HG03439 (cell line): ENCODE results near the gene PAX8.

Source experiments
- ATAC-seq: cut with Tn5 transposase; IDR thresholded peaks from one replicate; pipeline ENCODE4 v1.9.1; 2021; ENCODE audit warnings: mild to moderate bottlenecking, moderate library complexity; ENCODE audit not compliant: unreplicated experiment

PAX8 gene

GRCh38 chr2:113186433-113186796, 92.3 kb downstream of the PAX8 start:
- no peak for ATAC-seq

- no peak for ATAC-seq
Measured at GRCh38 chr2:113185664-113186432, 92.9 kb downstream of the PAX8 start.

DNA sequence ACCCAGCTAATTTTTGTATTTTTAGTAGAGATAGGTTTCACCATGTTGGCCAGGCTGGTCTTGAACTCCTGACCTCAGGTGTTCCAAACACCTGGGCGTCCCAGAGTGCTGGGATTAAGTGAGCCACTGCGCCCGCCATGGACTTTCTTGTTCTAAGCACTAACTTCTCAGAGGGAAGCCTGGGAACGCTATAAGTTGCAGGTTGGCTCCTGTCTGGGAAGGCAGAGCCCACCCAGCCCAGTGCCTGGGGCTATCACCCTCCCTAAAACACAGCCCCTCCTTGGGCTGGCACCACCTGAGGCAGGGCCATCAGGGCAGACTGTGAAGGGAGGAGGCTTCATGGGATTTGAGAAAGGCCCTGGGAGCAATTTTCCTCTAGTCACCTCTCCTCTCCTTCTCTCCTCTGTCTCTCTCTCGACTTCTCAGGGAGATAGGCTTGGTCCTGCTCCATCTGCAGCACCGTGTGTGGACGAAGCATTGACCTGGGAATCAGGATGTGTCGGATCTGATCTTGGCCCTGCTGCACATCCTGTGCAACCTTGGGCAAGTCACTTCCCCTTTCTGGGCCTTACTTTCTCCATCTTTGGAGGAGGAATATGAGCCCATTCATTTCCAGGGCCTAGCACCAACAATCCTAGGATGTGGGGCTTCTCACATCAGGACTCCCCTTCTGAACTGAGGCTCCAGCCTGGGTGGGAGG, 94.0 kb downstream of the PAX8 start:
- no peak for ATAC-seq

GRCh38 chr2:113183703-113184102, 95.0 kb downstream of the PAX8 start:
- no peak for ATAC-seq

DNA sequence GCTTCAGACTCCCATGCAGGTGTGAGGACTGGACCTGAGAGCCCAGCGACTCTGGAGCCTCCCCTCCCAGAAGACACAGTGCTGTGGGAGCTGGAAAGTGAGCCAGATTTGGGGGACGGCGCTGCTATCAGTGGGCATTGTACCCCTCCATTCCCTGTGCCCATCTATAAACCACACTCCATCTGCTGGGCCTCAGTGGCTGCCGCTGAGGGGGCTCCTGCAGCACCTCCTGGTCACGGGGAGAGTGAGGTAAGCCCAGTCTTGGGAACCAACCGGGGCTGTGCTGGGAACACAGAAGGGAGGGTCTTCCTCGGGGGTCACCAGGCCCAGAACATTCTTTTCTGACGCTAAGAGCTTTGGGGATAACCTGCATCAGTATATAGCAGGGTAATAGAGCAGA, 95.5 kb downstream of the PAX8 start:
- no peak for ATAC-seq

DNA sequence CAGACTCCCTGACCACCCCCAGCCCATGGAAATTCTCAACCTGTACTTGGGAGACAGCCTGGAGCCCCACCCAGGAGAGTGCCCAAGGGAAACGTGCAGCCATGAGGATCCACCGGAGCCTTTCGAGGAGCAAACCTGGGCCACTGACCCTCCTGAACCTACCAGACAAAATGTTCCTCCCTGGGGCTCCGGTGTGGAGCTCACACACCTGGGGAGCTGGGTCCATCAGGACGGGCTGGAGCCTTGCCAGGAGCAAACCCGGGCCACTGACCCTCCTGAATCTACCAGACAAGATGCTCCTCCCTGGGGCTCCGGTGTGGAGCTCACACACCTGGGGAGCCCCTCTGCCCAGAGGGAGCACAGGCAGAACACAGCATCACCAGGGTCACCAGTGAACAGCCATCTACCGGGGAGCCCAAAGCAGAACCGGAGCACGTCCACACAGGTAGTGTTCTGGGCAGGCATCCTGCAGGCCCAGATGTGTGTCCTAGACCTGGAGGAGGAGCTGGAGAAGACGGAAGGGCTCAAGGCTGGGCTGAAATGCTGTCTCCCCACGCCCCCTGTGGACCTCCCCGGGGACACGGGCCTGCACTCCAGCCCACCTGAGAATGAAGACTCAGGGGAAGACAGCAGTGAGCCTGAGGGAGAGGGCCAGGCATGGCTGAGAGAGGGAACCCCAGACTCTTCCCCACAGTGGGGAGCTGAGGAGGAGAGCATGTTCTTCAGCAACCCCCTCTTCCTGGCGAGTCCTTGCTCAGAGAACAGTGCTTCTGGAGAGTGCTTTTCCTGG, 96.1 kb downstream of the PAX8 start:
- no peak for ATAC-seq

- ATAC-seq, result no peak
Measured at GRCh38 chr2:113181258-113182051, 97.3 kb downstream of the PAX8 start.

DNA sequence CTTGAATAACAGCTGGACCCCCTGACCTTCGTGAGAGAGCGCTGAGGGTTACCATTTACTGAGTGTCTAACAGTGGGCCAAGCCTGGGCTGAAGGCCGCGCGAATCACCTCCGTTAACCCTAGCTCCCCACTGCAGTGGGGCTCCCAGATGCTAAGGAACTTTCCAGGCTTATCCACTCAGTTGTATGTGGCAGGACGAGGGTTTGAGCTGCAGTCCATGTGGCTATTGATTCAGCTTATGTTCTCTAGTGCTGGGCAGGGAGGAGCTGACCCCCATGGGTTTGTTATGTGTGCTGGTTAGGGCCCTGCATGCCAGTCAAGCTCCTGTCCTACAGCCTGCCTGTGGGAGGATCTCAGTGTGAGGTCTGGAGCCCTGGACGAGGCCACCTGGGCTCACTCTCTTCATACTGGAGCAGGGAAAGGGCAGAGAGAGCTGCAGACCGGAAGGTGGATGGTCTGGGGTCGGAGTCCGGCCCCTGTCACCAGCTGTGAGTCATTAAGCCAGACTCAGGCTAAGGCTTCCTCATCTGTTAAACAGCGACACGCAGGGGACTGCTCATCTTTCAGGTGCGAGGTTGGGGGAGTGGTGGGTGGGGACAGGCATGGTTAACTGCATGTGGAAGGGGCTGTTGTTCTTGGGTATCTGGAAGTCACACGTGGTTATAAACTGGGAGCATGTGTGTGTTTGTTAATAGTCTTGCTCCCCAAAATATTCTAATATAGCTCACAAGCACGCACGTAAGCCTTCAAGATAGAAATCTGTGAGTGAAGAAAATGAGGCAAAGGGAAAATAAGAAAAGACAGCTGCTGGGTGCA, 98.4 kb downstream of the PAX8 start:
- no peak for ATAC-seq

DNA sequence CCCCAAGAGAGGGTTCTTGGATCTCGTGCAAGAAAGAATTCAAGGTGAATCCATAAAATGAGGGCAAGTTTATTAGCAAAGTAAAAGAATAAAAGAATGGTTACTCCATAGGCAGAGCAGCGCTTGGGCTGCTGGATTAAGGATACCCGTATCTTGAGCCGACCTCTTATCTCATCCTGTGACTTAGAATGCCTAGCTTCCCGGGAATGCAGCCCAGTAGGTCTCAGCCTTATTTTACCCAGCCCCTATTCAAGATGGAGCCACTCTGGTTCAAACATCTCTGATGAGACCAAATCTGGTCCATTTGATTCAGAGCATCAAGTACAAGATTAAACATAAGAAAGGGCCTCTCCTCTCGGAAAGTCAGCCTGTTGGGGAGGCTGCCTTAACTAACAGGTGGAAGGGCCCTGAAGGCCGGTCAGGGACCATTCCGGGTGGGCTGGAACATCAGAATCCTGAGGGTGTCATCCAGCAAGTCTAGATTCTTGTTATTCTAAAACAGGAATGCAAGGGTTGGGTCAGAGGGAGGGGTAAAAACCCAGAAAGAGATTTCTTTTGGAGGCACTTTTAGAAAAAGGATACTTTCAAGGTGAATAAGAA, 99.2 kb downstream of the PAX8 start:
- ATAC-seq, result no peak

- ATAC-seq, result no peak
Measured at GRCh38 chr2:113178891-113179290, 99.8 kb downstream of the PAX8 start.

DNA sequence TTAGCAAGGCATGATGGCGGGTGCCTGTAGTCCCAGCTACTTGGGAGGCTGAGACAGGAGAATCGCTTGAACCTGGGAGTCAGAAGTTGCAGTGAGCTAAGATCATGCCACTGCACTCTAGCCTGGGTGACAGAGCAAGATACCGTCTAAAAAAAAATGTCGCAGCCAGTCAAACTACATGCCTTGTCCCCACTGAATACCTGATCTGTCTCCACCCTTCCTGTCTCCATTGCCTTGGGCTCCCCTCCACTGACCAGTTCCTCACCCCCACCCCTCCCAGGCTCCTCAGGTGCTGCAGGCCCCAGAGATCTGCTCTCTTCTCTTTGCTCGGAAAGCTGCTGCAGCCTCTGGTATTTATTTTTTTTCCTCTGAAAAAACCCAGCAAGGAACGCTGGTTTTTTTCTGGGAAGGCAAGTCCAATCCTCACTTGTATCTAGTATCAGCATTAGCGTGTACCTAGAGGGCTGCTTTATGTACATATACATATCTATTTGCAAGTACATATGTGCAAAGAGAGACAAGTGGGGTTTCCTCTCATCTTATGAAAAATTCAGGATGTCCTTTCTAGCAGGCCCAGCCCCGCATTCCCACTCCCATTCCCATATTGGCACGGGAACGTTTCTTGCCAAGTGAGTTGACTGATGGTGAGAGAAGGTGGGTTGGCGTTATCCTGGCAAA, 100.5 kb downstream of the PAX8 start:
- no peak for ATAC-seq

DNA sequence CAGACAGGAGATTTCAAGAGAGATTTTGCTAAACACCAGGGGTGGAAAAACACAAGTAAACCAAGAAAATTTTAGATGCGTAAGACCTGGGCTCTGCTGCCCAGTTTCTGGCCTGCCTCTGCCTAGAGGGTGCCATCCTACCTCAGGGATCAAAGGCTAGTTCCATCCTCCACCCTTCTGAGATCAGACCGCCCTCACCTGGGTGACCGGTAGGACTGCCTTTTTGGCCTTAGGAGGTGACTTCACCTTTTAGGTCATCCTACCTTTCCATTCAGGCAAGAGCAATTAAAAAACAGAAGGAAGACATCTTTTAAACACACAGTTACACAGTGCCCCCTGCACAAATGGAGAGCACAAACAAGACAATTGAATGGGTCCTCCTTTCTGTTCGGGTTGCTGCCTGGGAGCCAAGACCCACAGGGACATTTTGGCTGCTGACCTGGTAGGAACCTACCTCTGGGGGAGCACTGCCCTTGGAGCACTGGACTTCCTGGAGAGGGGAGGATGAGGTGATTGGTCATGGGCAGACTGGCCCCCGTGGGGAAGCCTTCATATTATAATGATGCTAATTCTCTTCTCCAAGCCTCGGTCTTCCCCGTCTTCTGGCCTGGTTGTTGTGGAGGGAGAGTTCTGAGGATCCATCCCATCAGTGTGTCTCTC, 101.9 kb downstream of the PAX8 start:
- no peak for ATAC-seq

GRCh38 chr2:113175736-113176695, 102.7 kb downstream of the PAX8 start:
- ATAC-seq, result no peak

DNA sequence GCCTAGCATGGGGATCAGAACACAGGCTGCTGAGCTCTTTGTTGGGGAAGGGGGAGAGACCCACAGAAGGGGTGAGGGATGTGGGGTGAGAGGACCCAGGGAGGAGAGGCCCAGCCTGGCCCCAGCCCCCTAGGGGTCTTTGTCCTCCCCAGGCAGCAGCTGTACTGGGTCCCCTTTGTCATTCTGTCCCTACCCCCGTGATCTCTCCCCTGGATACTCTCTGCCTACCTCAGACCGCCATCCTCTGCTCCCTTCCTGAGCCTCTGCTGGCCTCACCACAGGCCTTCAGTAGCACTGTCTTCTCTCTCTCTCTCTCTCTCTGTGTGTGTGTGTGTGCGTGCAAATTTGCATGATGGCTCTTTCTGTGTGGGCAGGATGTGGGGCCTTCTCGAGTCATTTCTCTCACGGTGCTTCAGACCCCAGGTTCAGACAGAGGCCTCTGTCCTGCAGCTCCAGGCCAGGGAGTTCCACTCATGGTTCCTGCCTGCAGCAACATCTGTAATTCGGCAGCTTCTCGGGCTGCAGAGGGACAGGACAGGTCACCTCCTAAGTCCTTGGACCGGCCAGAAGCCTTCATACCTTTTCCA, 103.6 kb downstream of the PAX8 start:
- peak; percentile 68 for ATAC-seq

DNA sequence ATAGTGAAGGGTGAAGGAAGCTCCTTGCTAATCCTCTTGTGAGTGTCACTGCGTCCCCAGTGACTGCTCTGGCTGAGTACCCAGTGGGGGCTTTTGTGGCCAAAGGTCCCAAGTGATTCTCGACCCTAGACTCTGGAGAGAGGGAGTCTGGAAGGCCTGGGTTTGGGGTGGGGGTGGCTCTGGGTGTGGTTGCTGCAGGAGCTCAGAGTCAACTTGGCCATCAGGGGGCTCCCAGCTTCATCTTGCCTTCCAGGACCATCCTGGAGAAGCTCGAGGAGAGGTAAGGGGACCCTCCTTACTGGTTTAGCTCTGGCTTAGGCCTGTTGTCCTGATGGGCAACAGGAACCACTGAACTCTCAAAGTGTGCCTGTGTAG, 104.4 kb downstream of the PAX8 start:
- ATAC-seq, result no peak

DNA sequence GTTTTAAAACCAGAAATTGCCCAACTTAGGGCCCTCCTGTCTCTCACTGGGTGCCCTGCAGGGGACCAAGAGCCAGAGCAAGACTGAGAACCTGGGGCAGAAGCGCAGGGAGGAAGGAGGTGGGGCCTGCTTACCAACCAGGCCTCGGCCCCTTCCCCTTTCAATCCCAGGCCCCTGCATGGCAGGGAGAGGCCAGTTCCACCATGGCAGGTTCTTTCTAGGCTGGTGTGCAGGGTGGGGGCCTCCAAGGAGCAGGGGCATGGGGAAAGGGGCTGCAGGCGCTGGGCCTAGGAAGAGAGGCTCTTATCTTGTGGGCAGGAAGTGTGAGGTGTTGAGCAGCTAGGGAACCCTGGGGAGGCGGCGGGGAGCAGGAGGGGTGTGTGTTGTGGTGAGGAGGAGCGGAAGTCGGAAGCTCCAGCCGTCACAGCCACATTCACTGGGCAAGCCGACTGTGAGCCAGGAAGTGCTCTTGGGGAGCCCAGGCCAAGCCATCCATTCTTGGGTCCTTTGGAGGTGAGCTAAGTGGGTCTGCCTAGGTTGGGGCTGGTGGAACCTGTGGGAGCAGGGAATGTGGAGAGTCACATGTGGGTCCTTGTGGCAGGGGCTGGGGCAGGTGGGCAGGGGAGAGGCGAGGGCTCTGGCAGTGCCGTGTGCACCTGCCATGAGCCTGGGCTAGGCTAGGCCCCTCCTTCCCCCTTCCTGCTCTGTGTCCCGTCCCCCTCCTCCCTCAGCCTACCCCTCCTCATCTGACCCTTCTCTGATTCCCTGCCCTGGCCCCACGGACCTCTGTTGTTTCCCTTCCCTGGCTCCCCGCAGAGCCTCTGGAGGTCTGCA, 105.0 kb downstream of the PAX8 start, which contains the start of gene PSD4:
TSS of gene PSD4 (plus strand) at position 430 of the 834 bp plus-strand sequence. CDS start 8,486 bp downstream, outside the sequence.
- ATAC-seq, result peak; percentile 80
